NCI-H526 treated with DMSO at 0.1 percent for 48 hours (cell line): ENCODE data around the gene SPG11.
"Not testable (repeated sequence)": the region's sequence is repeated elsewhere in the genome, so short reads cannot be mapped to it uniquely, and the experiment has no call there.

Source experiments
- DNase-seq: peaks from one replicate; lab custom pipeline; 2025; lab: John Stamatoyannopoulos, UW

Gene SPG11

GRCh38 chr15:44606740-44607139 is 56.7 kb downstream of the SPG11 start:
- DNase-seq = no peak

- no peak for DNase-seq
Observed at GRCh38 chr15:44603126-44603525, 60.3 kb downstream of the SPG11 start.

GRCh38 chr15:44598892-44599291 is 64.6 kb downstream of the SPG11 start:
- no peak for DNase-seq

GRCh38 chr15:44598066-44598465 is 65.4 kb downstream of the SPG11 start:
- no peak for DNase-seq

GRCh38 chr15:44596511-44597010 is 66.9 kb downstream of the SPG11 start:
- no peak for DNase-seq

- no peak for DNase-seq
Observed at GRCh38 chr15:44595656-44596510, 67.6 kb downstream of the SPG11 start.

- no peak for DNase-seq
Observed at GRCh38 chr15:44595246-44595645, 68.2 kb downstream of the SPG11 start.

GRCh38 chr15:44593042-44593736 is 70.3 kb downstream of the SPG11 start:
- DNase-seq = no peak

- no peak for DNase-seq
Observed at GRCh38 chr15:44591326-44591725, 72.1 kb downstream of the SPG11 start.

GRCh38 chr15:44588541-44588940 is 74.9 kb downstream of the SPG11 start:
- DNase-seq = no peak

- DNase-seq = no peak
Observed at GRCh38 chr15:44585633-44586032, 77.8 kb downstream of the SPG11 start.

- DNase-seq = peak; percentile 54
Observed at GRCh38 chr15:44584162-44584749, 79.2 kb downstream of the SPG11 start.

- no peak for DNase-seq
Observed at GRCh38 chr15:44580105-44580504, 83.4 kb downstream of the SPG11 start.

GRCh38 chr15:44574734-44575133 is 88.7 kb downstream of the SPG11 start:
- no peak for DNase-seq

- no peak for DNase-seq
Observed at GRCh38 chr15:44573386-44573785, 90.1 kb downstream of the SPG11 start.

- no peak for DNase-seq
Observed at GRCh38 chr15:44570361-44570760, 93.1 kb downstream of the SPG11 start.

- DNase-seq = no peak
Observed at GRCh38 chr15:44569316-44569715, 94.1 kb downstream of the SPG11 start.

GRCh38 chr15:44568338-44568737 is 95.1 kb downstream of the SPG11 start:
- DNase-seq = no peak

- no peak for DNase-seq
Observed at GRCh38 chr15:44566155-44566540, 97.3 kb downstream of the SPG11 start.

- no peak for DNase-seq
Observed at GRCh38 chr15:44565387-44566154, 97.9 kb downstream of the SPG11 start.

- not testable (repeated sequence) for DNase-seq
Observed at GRCh38 chr15:44560926-44561325, 102.5 kb downstream of the SPG11 start.
